Measurements from ENCODE around the gene CCR7. TPM values are rescaled to one million over a fixed set of nuclear protein-coding genes. Genes with fewer than 3 reads are reported as not detected.

Gene CCR7
- total and polyA plus RNA-seq, 4 donors, result 0.11 to 0.33 (median 0.18) TPM

DNA sequence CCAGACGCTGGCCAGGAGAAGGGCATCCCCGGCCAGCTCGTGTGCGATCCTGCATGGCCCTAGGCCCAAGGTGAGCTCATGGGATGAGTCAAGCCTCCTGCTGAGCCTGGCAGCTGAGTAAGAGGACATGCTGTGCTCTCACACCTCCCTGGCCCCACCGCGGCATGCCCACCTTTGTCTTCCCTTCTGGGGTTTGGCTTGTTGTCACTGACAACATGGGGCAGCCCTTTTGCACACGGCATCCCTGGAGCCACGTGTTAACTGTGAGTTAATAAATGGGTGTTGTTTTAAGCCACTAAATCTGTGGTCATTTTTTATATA lies 55.0 kb downstream of the CCR7 start:
- no peak overlapping the region for H3K27ac ChIP-seq (ENCODE audit: low read depth, low read length)
- no peaks in the 10 kb centered on the region for H3K27me3 ChIP-seq (ENCODE audit: control insufficient read depth, insufficient read depth, low read length)
- H3K9me3 ChIP-seq (ENCODE audit: control insufficient read depth, insufficient read depth, low read length), result no peaks in the 10 kb centered on the region
- H3K4me1 ChIP-seq (ENCODE audit: control insufficient read depth, insufficient read depth, low read length), result no peaks in the 10 kb centered on the region
- no peaks in the 10 kb centered on the region for H3K36me3 ChIP-seq (ENCODE audit: control insufficient read depth, insufficient read depth, low read length)
- no peak overlapping the region for H3K4me3 ChIP-seq (ENCODE audit: low read depth, low read length)
- DNase-seq (ENCODE audit: low read depth in 4 of 6, low spot score in 6 of 6), result no peak
- WGBS (ENCODE audit: insufficient coverage), result 56% methylated on average over 4 of the region's 8 CpGs

- Histone ChIP-seq H3K4me3 (ENCODE audit: low read depth, low read length) (no peak overlapping the region), H3K4me1 (ENCODE audit: control insufficient read depth, insufficient read depth, low read length) (no peaks in the 10 kb centered on the region), H3K27ac (ENCODE audit: low read depth, low read length) (no peak overlapping the region), H3K36me3 (ENCODE audit: control insufficient read depth, insufficient read depth, low read length) (no peaks in the 10 kb centered on the region), H3K27me3 (ENCODE audit: control insufficient read depth, insufficient read depth, low read length) (no peaks in the 10 kb centered on the region), H3K9me3 (ENCODE audit: control insufficient read depth, insufficient read depth, low read length) (no peaks in the 10 kb centered on the region)
- 81% methylated on average over 6 of the region's 10 CpGs for WGBS (ENCODE audit: insufficient coverage)
- no peak for DNase-seq (ENCODE audit: low read depth in 4 of 6, low spot score in 6 of 6)
Observed at GRCh38 chr17:40509626-40510327, 55.5 kb downstream of the CCR7 start.

DNA sequence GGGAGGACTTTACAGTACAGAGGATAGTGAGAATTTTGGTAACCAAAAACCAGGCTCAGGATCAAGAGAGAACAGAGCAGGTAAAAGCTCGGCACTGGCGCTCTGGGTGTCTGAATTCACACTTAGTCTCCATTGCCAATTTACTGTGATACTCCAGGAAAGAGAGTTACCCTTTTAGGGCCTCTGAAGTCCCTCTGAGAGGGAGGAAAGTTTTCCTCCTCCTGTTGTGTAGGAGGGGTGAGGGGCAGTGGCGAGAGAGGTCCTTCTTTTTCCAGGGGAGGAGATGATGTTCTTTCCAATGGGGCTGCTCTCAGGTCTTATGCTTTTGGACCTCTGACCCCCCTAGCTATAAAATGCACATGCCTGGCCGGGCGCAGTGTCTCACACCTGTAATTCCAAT lies 58.5 kb downstream of the CCR7 start:
- WGBS (ENCODE audit: insufficient coverage), result no CpG with 5 or more reads among the region's 5 CpGs
- H3K27ac ChIP-seq (ENCODE audit: low read depth, low read length), result no peak overlapping the region
- no peaks in the 10 kb centered on the region for H3K4me1 ChIP-seq (ENCODE audit: control insufficient read depth, insufficient read depth, low read length)
- H3K4me3 ChIP-seq (ENCODE audit: low read depth, low read length), result no peak overlapping the region
- DNase-seq (ENCODE audit: low read depth in 4 of 6, low spot score in 6 of 6), result no peak
- H3K27me3 ChIP-seq (ENCODE audit: control insufficient read depth, insufficient read depth, low read length), result no peaks in the 10 kb centered on the region
- H3K36me3 ChIP-seq (ENCODE audit: control insufficient read depth, insufficient read depth, low read length), result no peaks in the 10 kb centered on the region
- no peaks in the 10 kb centered on the region for H3K9me3 ChIP-seq (ENCODE audit: control insufficient read depth, insufficient read depth, low read length)

Other genes starting within 250 kb of the CCR7 start
- under 1 TPM; 0.40 to 0.61 TPM for gene GJD3, start 200.7 kb downstream of the CCR7 start, total RNA-seq
- under 1 TPM in 1 of 2 donors, not detected in 1; 0.36 TPM for gene GJD3, start 200.7 kb downstream of the CCR7 start, polyA plus RNA-seq (ENCODE audit: insufficient read length in 2 of 2)
- gene TOP2A, start 147.6 kb downstream of the CCR7 start, total RNA-seq, result 10 to 100 TPM; 60.8 to 68.3 TPM
- 10 to 100 TPM; 73.4 to 79.4 TPM for gene TOP2A, start 147.6 kb downstream of the CCR7 start, polyA plus RNA-seq (ENCODE audit: insufficient read length in 2 of 2)
- gene IGFBP4, start 122.0 kb downstream of the CCR7 start, total RNA-seq, result 100 to 1,000 TPM in 1 of 2 donors, 10 to 100 TPM in 1; 53.1 to 110 TPM
- 10 to 100 TPM; 67.8 to 98.3 TPM for gene IGFBP4, start 122.0 kb downstream of the CCR7 start, polyA plus RNA-seq (ENCODE audit: insufficient read length in 2 of 2)
- gene TNS4, start 63.8 kb downstream of the CCR7 start, total RNA-seq, result not detected
- under 1 TPM in 1 of 2 donors, not detected in 1; 0.29 TPM for gene TNS4, start 63.8 kb downstream of the CCR7 start, polyA plus RNA-seq (ENCODE audit: insufficient read length in 2 of 2)
- gene SMARCE1, start 82.3 kb upstream of the CCR7 start, total RNA-seq, result 100 to 1,000 TPM in 1 of 2 donors, 10 to 100 TPM in 1; 77.1 to 133 TPM
- gene SMARCE1, start 82.3 kb upstream of the CCR7 start, polyA plus RNA-seq (ENCODE audit: insufficient read length in 2 of 2), result 100 to 1,000 TPM; 114 to 128 TPM
- gene KRT222, start 99.7 kb upstream of the CCR7 start, total RNA-seq, result 10 to 100 TPM in 1 of 2 donors, 1 to 10 TPM in 1; 5.0 to 31.1 TPM
- 10 to 100 TPM; 13.7 to 22.0 TPM for gene KRT222, start 99.7 kb upstream of the CCR7 start, polyA plus RNA-seq (ENCODE audit: insufficient read length in 2 of 2)
- not detected for gene KRT24, start 138.3 kb upstream of the CCR7 start, total RNA-seq
- gene KRT24, start 138.3 kb upstream of the CCR7 start, polyA plus RNA-seq (ENCODE audit: insufficient read length in 2 of 2), result not detected
- gene KRT25, start 189.9 kb upstream of the CCR7 start, total RNA-seq, result under 1 TPM in 1 of 2 donors, not detected in 1; 0.40 TPM
- under 1 TPM in 1 of 2 donors, not detected in 1; 0.15 TPM for gene KRT25, start 189.9 kb upstream of the CCR7 start, polyA plus RNA-seq (ENCODE audit: insufficient read length in 2 of 2)
- gene KRT26, start 206.7 kb upstream of the CCR7 start, total RNA-seq, result not detected
- gene KRT26, start 206.7 kb upstream of the CCR7 start, polyA plus RNA-seq (ENCODE audit: insufficient read length in 2 of 2), result not detected
- gene KRT27, start 217.1 kb upstream of the CCR7 start, total RNA-seq, result not detected
- gene KRT27, start 217.1 kb upstream of the CCR7 start, polyA plus RNA-seq (ENCODE audit: insufficient read length in 2 of 2), result not detected
- not detected for gene KRT28, start 234.5 kb upstream of the CCR7 start, total RNA-seq
- gene KRT28, start 234.5 kb upstream of the CCR7 start, polyA plus RNA-seq (ENCODE audit: insufficient read length in 2 of 2), result not detected

All from spinal cord (tissue), 10 donors.